NCI-H2107 (cell line): ENCODE results near the gene NCR2.

Source experiments
- DNase-seq: peaks from one replicate; lab custom pipeline; 2025; lab: John Stamatoyannopoulos, UW

NCR2 gene

DNA sequence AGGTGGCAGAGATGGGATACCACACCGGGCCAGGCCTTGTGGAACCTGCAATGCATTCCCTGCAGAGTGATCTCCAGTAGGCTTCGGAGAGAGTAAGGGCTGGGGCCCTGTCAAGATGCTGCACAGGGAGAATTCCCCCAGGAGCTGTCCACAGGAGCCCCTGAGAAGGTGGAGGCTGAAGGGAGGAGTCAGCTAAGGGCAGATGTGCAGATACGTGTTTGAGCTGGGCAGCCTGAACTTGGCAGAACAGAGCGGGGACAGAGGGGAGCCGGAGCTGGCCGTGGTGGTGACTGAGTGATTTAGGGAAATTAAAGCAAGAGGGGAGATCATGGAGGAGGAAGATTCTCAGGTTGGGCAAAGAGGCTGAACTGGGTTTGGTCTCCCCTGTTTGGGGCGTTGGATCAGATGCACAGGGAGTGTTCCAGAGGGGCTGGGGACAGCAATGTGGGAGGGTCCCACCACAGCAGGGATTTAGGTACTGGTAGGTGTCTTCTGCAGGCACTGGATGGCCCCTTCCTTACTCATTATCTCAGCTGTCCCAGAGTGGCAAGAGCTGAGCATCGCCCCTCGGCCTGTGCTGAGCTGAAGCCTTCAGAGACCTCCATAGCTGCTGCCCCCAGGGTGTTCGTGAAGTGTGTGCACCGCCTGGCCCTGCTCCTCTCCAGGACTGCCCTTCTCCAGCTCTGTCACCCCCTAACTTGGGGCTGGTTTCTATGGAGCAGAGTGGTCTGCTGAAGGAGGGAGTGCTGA, 3.8 kb upstream of the NCR2 start:
- DNase-seq, result no peak

DNA sequence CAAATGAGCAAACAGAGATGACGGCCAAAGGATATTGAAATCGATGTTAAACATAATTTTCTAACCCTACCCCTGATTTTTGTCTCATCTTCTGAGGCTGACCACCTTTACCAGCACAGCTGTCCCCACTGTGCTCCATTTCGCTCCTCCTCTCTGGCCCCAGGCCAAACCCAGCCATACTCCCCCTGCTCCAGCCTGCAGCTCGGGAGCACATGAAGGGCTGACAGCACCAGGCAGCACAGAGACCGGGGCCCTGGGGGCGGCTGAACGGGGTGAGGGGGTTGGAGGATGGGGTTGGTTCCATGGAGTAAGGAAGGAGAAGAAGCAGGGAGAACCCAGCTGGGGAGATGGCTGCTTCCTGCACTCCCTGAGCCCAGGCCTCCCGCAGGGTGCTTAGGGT, 3.2 kb upstream of the NCR2 start:
- no peak for DNase-seq

DNA sequence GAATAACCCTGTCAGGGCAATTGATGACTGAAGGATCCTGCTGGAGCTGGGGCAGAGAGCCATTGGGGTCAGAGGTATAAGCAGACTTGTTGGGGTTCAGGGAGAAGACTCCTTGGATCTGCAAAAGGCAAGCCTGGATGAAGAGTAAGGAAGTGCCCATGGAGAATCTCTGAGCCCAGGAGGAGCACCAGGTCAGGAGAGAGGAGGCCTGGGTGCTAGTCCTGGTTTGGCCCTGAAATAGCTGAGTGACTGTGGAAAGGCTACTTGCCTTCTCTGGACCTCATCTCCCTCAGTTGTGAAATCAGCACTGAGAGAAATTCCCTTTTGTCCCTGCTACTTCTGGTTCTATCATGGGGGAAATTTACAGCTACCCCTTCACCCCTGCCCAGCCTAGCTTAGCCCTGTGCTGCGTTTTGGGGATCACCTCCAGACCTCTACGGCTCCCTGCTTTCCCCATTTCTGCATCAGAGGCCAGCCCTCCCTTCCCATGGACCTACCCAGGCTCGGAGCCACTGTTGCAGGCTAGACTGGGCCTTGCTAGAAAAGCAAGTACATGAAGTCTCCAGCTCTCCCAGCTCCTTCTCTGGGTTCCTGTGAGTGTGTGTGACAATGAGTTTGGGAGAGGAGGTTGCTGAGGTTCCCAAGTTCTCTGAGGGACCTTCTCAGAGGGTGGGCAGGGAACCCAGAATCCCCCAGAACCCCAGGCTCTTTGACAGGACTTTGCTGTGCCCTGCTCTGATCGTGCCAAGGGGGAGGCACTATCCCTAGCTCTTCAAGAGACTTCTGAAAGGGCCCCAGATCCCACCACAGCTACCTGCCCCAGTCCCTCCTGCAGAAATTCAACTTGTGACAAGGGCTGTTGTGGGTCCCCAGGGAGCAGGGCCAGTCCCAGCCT, 2.3 kb upstream of the NCR2 start:
- no peak for DNase-seq

DNA sequence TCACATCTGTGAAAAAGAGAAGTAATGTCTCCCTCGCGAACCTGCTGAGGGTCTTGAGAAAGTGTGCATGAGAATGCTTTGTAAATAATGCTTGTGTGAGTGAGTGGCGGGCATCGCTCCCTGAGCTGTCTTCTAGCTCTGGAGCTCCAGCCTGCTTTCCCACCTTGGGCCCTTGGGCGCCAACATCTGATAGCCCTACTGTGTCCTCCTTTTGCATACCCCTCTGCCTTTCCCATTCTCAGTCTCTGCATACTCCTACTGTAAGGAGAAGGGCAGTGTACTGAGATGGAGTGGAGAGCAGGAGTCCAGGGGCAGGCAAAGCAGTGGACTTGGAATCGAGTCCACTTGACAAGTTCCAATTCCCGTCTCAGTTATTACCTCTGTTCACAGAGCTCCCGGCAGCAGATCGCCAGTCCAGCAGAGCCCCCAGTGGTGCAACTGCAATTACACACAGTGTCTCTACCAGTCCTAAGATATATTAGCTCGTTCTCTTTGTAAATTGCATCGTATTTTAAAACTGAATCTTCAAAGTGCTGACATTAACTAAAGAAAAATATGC, 847 bp upstream of the NCR2 start:
- DNase-seq, result no peak

DNA sequence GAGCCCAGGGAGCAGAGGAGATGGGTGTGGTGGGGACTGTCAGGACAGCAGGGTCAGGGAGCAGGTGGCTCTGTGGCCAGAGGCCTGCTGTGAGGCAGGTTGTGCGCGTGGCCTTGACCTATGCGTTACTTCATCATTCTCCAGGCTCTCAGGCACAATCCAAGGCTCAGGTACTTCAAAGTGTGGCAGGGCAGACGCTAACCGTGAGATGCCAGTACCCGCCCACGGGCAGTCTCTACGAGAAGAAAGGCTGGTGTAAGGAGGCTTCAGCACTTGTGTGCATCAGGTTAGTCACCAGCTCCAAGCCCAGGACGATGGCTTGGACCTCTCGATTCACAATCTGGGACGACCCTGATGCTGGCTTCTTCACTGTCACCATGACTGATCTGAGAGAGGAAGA, 535 bp downstream of the NCR2 start:
- no peak for DNase-seq

DNA sequence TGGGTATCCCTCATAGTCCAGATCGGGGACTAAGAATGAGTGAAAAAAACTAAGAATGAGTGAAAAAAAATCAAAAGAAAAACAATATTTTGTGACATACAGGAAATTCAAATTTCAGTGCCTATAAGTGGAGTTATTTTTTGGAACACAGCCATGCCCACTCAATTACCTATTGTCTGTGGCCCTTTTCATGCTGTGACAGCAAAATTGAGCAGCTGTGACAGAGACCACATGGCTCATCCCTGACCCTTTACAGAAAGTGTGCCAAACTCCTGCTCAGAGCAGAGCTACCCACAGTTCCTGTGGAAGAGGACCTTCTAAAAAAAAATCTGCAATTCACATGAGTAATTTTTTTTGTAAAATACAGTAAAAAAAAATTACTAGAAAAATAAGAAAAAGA, 1.4 kb downstream of the NCR2 start:
- no peak for DNase-seq

DNA sequence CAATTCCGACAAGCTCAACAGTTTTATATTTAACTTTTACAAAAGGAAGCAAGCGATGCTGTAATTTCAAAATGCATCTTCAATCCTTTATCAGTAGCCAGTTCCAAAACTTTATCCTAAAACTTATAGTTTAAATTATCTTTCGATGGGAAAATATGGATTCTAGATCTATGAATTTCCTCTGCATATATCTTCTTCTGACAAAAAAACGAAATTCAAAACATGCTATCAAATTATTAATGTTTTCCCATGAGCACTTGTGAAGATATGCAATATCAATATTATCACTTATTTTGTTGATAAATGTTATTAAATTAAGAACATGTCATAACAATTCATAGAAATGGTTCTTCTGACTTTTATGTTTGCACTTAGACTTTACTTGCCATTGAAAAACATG, 2.3 kb downstream of the NCR2 start:
- no peak for DNase-seq

DNA sequence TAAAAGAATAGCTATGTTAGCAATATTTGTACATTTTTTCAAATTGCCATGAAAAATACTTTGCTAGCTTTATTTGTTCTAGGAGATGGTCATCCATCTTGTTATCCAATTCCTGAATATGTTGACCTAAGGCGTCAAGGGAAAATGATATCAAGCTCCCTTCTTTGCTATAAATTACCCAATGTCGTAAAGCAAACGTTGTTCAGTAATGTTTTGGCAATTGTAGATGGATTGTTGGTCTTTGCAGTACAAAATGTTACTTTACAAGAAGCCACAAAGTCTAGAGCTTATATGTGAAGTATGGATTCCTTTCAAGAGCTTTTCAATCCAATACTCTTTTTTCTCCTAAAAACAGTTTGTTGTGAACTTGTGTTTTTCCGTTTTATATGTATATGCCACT, 3.3 kb downstream of the NCR2 start:
- no peak for DNase-seq

DNA sequence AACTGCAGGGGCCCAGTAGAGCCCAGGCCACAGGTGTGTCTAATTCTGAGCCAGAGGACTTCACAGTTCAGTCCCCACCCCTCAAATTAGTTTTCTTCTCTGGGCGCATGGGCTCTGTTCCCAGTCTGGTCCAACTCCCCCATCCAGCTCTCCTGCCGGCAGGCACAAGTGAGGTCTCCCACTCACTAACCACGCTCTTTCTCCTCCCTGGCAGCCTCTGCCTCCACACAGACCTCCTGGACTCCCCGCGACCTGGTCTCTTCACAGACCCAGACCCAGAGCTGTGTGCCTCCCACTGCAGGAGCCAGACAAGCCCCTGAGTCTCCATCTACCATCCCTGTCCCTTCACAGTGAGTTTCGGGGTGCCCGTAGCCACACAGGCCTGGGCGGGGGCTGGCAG, 6.2 kb downstream of the NCR2 start:
- DNase-seq, result no peak

- no peak for DNase-seq
These were observed 6.8 kb downstream of the NCR2 start for GRCh38 chr6:41342241-41342640.

GRCh38 chr6:41343641-41344187, 8.3 kb downstream of the NCR2 start:
- DNase-seq, result no peak

GRCh38 chr6:41344876-41345275, 9.5 kb downstream of the NCR2 start:
- DNase-seq, result no peak

- no peak for DNase-seq
These were observed 10.5 kb downstream of the NCR2 start for GRCh38 chr6:41345901-41346300.

DNA sequence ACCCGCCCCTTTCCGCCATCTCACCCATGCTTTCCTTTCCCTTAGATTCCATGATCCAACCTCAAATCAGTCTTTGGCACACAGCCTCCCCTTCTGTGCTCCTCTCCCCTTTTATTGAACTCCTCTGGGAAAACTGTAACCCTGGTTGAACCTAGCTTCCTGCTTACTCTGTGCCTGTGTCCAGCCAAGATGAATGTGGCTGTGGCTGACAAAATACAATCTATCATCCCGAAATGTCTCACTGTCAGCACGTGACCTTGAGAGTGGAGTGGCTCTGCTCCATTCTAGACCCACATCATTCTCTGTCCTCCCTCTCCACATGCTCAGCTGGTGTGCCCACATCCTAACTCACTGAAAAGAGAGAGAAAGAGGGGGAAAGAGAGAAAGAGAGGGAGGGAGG, 11.0 kb downstream of the NCR2 start:
- DNase-seq, result no peak

GRCh38 chr6:41347378-41348050, 12.1 kb downstream of the NCR2 start:
- no peak for DNase-seq

GRCh38 chr6:41348934-41349333, 13.5 kb downstream of the NCR2 start:
- DNase-seq, result no peak

GRCh38 chr6:41352396-41352795, 17.0 kb downstream of the NCR2 start:
- DNase-seq, result no peak

DNA sequence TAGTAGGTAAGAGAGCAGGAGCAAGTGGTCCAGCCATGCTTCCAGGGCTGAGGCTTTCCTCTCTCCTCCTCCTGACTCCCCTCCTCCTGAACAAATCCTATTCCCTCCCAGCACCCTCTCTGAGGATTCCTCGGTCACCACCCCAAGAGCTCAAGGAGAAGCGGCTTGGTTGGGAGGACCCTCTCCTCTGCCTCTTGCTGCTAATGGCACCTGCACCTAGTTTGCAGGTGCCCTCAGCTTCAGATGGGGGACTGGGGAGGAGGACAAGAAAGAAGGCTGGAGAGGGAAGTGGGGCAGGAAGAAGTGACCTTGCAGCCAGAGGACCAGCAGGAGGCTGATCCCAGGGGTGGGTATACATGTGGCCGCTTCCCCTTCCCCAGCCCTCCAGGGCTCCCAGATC, 17.5 kb downstream of the NCR2 start:
- no peak for DNase-seq

GRCh38 chr6:41353333-41353732, 17.9 kb downstream of the NCR2 start:
- no peak for DNase-seq

DNA sequence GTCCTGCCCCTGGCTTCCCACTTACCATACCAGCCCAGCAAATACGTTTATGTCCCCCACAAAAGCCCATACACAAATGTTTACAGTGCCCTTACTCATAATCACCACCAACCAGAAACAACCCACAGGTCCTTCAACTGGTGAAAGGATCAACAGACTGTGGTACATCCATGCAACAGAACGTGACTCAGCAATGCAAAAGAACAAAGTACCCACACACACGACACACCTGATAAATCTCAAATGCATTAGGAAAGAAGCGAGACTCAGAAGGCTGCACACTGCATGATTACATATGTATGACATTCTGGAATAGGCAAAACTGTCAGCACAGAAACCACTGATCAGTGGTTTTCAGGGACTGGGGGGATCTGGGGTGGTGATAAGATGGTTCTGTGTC, 20.5 kb downstream of the NCR2 start:
- DNase-seq, result no peak

GRCh38 chr6:41356825-41357224, 21.4 kb downstream of the NCR2 start:
- no peak for DNase-seq

DNA sequence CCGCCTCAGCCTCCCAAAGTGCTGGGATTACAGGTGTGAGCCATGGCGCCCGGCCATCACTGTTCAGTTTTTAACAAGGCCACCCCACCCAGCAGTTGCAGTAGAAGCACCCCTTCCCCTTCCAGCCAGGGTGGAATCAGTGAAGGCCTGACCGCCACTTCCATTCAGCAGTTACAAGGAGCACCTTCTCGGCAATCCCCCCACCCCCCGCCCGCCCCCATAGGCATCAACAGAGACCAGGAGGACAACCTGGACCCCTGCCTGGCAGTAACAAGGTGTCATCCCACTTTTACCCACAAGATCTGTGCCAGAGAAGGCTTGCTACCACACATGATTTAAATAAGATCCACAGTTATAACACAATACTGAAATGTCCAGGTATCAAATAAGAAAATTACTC, 23.1 kb downstream of the NCR2 start:
- no peak for DNase-seq
